SU-DHL-6 (cell line): Measurements from ENCODE around the gene CLEC1B.
"Not testable (repeated sequence)": the region's sequence is repeated elsewhere in the genome, so short reads cannot be mapped to it uniquely, and the experiment has no call there.

ENCODE experiments used
- EZH2phosphoT487 ChIP-seq: fragments of 200-600 bp; sonication (generic), shearing (Covaris generic); conservative IDR thresholded peaks from 2 replicates; pipeline ENCODE4 v1.6.1; 2018; ENCODE audit warnings: mild to moderate bottlenecking, antibody characterized with exemption, low read length, moderate library complexity, mixed read lengths
- TF ChIP-seq, protein P1 (sequence below): fragments of 200-600 bp; sonication (generic); IDR thresholded peaks from one replicate; pipeline ENCODE4 v1.5.1; 2017; ENCODE audit warnings: antibody characterized with exemption, mild to moderate bottlenecking, low read length, moderate library complexity; ENCODE audit not compliant: insufficient read depth, poor library complexity, severe bottlenecking

DNA sequence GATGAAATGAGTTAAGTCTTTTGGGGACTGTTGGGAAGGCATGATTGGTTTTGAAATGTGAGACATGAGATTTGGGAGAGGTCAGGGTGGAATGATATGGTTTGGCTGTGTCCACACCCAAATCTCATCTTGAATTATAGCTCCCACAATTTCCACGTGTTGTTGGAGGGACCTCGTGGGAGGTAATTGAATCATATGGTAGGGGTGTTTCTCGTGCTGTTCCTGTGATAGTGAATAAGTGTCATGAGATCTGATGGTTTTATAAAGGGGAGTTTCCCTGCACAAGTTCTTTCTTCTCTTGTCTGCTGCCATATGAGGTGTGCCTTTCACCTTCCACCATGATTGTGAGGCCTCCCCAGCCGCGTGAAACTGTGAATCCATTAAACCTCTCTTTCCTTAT, 22.3 kb downstream of the CLEC1B start:
- TF ChIP-seq, protein P1, sequence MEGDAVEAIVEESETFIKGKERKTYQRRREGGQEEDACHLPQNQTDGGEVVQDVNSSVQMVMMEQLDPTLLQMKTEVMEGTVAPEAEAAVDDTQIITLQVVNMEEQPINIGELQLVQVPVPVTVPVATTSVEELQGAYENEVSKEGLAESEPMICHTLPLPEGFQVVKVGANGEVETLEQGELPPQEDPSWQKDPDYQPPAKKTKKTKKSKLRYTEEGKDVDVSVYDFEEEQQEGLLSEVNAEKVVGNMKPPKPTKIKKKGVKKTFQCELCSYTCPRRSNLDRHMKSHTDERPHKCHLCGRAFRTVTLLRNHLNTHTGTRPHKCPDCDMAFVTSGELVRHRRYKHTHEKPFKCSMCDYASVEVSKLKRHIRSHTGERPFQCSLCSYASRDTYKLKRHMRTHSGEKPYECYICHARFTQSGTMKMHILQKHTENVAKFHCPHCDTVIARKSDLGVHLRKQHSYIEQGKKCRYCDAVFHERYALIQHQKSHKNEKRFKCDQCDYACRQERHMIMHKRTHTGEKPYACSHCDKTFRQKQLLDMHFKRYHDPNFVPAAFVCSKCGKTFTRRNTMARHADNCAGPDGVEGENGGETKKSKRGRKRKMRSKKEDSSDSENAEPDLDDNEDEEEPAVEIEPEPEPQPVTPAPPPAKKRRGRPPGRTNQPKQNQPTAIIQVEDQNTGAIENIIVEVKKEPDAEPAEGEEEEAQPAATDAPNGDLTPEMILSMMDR: not testable (repeated sequence)
- TF ChIP-seq EZH2phosphoT487: not testable (repeated sequence)
